Naive B cell (primary cell): Measurements from ENCODE around the gene DACH1. TPM values are rescaled to one million over a fixed set of nuclear protein-coding genes. Genes with fewer than 3 reads are reported as not detected.

Experiments
- ATAC-seq, 2 donors: fragments of 150-1000 bp; cut with Tn5 transposase; 2 replicates each; pipeline ENCODE4 v1.10.0; 2021; ENCODE audit warnings: low read depth in 2 of 2, mild to moderate bottlenecking in 2 of 2, moderate library complexity in 2 of 2
- DNase-seq: peaks from one replicate; pipeline ENCODE4 v3.0.0; 2022
- H3K27ac Mint-ChIP-seq, 6 donors: one replicate each; pipeline ENCODE4 v1.8.0; 2020 to 2022; ENCODE audit warnings: mild to moderate bottlenecking in 6 of 6, mixed read lengths in 6 of 6, moderate library complexity in 5 of 6, inconsistent platforms in 2 of 6
- H3K27me3 Mint-ChIP-seq, 3 donors: one replicate each; pipeline ENCODE4 v1.8.0; 2021 to 2022; ENCODE audit warnings: mixed read lengths in 3 of 3, mild to moderate bottlenecking in 1 of 3
- H3K36me3 Mint-ChIP-seq, 2 donors: one replicate each; pipeline ENCODE4 v1.8.0; 2020 to 2022; ENCODE audit warnings: mixed read lengths in 2 of 2, inconsistent platforms in 1 of 2, mild to moderate bottlenecking in 1 of 2
- H3K4me1 Mint-ChIP-seq, 3 donors: one replicate each; pipeline ENCODE4 v1.8.0; 2020 to 2022; ENCODE audit warnings: mixed read lengths in 3 of 3, inconsistent platforms in 1 of 3, mild to moderate bottlenecking in 1 of 3, moderate library complexity in 1 of 3
- H3K4me3 Mint-ChIP-seq, 8 donors: one replicate each; pipeline ENCODE4 v1.8.0; 2020 to 2022; ENCODE audit warnings: mild to moderate bottlenecking in 8 of 8, mixed read lengths in 8 of 8, moderate library complexity in 8 of 8, inconsistent platforms in 2 of 8
- H3K9me3 Mint-ChIP-seq, 7 donors: one replicate each; pipeline ENCODE4 v1.8.0; 2020 to 2022; ENCODE audit warnings: mixed read lengths in 7 of 7, mild to moderate bottlenecking in 5 of 7, inconsistent platforms in 2 of 7, moderate library complexity in 1 of 7
- polyA plus RNA-seq, 6 donors: library from polyadenylated mRNA; unstranded; fragments of 300-500 nt; fragmentation: Illumina TruSeq; gene quantifications; one replicate each; pipeline ENCODE4 v1.2.3, GENCODE V29; 2021; ENCODE audit warnings: low read depth in 6 of 6

The DACH1 gene
- polyA plus RNA-seq, 6 donors from 2014 or later: not detected

DNA sequence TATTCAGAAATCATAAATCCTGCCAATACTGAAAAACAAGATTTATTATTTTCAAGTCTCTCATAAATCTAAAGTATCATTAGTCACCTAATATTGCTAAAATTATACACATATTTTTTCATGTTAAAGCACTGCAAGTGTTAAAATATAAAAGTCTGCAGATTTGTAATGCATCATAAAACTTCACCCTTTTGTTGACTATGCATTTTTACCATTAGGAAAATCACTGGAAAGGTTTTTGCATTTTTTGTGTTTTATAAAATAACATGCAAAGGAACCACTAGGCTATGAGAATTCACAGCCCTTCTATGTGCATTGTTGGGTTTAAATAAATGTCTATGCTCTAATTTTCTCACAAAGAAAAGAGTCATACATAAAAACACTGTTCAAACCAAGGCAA, 407.3 kb downstream of the DACH1 start:
- Mint-ChIP-seq H3K36me3 (no peaks in the 10 kb centered on the region), H3K4me3 (no peak overlapping the region), H3K9me3 (no peaks in the 10 kb centered on the region), H3K27ac (no peak overlapping the region), H3K27me3 (no peaks in the 10 kb centered on the region), H3K4me1 (no peaks in the 10 kb centered on the region)
- no peak for ATAC-seq
- DNase-seq: no peak

DNA sequence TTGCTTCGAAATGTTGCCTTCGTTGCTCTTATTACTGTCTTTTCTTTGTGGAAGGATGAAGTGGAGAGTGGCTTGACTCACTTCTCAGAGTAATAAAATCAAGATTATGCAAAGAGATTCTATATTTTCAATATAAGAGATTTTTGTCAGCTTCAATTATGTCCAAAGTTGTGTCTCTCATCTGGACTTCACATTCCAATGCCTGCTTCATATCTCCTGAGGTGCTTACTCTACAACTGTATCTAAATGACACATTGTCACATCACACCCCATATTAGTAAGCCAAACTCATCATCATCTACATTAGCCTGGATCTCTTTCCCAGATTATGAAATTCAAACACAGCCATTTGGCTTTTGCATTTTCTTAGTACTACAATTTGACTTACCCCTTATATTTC, 409.4 kb downstream of the DACH1 start:
- ATAC-seq: no peak
- Mint-ChIP-seq H3K9me3 (no peaks in the 10 kb centered on the region), H3K27me3 (no peaks in the 10 kb centered on the region), H3K4me3 (no peak overlapping the region), H3K4me1 (no peaks in the 10 kb centered on the region), H3K27ac (no peak overlapping the region), H3K36me3 (no peaks in the 10 kb centered on the region)
- no peak for DNase-seq

DNA sequence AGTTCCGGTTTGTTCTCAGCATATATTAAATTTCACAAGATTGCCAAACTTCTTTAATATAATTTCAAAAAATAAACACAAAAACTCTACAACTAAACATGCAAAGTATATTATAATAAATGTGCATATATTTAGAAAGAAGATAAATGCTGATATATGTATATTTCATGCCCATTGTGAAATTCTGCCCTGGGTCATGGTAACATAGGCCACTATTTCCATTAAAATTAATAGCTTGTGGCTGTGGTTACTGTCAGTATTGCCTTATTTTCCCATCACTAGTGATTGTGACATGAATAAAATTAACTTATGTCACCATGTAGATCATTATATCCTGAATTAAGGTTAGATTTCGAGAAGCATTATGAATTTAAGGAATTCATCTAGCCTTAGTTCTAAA, 410.9 kb downstream of the DACH1 start:
- Mint-ChIP-seq H3K27me3 (no peaks in the 10 kb centered on the region), H3K36me3 (no peaks in the 10 kb centered on the region), H3K4me1 (no peaks in the 10 kb centered on the region), H3K9me3 (no peaks in the 10 kb centered on the region), H3K27ac (no peak overlapping the region), H3K4me3 (no peak overlapping the region)
- DNase-seq (no peak), ATAC-seq (no peak)

DNA sequence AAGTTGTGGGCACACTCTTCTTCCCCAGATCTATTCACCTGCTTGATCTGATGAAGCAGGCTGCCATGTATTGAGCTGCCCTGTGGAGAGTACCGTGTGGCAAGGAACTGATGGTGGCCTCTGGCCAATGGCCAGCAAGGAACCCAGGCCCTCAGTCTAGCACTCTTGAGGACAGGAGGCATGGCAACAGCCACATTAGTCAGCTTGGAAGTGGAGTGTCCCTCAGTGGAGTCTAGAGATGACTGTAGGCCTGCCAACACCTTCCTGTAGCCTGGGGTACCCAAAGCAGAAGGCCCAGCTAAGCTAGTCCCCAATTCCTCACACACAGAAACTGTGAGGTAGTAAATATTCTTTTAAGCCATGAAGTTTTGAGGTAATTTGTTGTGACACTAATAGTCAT, 412.5 kb downstream of the DACH1 start:
- Mint-ChIP-seq H3K9me3 (no peaks in the 10 kb centered on the region), H3K4me3 (no peak overlapping the region), H3K27ac (no peak overlapping the region), H3K4me1 (no peaks in the 10 kb centered on the region), H3K27me3 (no peaks in the 10 kb centered on the region), H3K36me3 (no peaks in the 10 kb centered on the region)
- no peak for ATAC-seq
- DNase-seq: no peak

DNA sequence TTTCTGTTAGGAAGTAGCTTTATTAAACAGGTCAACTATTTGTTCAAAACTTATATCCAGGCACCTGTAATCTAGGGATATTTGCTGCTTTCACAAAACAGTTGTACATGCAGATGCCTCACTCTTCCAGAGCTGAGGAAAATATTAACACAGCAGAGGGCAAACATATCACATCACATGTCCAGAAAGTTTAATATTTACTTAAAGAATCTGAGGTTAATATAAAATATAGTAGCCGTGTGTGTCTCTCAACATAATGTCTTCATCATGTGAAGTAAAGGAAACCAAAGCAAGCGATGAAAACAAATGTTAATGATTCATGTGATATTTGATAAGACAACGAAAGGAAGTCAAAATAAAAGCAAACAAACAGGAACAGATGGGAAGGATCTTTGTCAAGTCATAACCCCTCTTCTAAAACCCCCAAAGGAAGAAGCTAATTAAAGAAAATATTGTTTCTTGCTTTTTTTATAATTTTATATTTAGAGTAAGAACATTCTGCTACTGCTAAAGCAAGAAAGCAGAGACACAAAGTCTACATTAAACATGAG, 418.8 kb downstream of the DACH1 start:
- DNase-seq (no peak), ATAC-seq (no peak)
- no peaks in the 10 kb centered on the region for H3K27me3 Mint-ChIP-seq
- no peak overlapping the region for H3K27ac Mint-ChIP-seq
- no peaks in the 10 kb centered on the region for H3K9me3 Mint-ChIP-seq
- no peak overlapping the region for H3K4me3 Mint-ChIP-seq
- H3K4me1 Mint-ChIP-seq: no peaks in the 10 kb centered on the region
- no peaks in the 10 kb centered on the region for H3K36me3 Mint-ChIP-seq

DNA sequence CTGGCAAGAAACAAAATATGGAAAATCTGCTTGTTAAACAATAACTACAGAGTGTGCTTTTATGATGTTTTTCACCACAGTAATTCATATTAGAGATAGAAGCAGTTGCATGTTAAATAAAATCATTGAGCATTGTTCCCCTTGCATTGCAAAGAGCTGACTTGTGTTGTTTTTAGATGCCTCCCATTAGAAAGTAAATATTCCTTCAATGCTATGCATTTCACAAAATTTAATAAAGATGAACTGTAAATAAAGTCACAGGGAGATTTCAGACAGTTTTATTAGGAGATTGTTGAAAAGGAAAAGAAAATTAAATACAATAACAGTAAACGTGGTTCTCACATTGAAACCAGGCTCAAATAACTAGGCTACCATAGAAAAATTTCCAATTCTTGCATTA, 429.3 kb downstream of the DACH1 start:
- Mint-ChIP-seq H3K4me3 (no peak overlapping the region), H3K4me1 (no peaks in the 10 kb centered on the region)

DNA sequence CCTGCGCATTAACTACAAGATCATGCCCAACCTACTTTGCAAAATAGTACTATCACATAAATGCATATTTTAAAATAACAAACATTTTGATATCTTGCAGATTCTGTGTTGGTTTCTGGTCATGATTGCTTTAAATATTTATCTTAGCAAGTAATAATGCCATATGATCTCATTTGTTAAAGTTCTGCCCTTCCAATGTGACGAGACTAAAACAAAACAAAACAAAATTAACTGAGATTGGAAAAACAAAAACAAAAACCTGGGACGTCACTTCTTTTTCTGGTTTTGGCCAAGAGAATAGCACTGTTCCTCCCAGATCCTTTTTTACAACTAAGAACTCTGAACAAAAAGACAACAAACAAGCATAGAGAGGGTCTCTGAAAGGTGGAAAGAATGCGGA, 436.3 kb downstream of the DACH1 start:
- Mint-ChIP-seq H3K27me3 (no peaks in the 10 kb centered on the region), H3K4me3 (no peak overlapping the region), H3K9me3 (peaks cover 0 to 12% (median 0%) of the 10 kb centered on the region in 7 donors), H3K4me1 (no peaks in the 10 kb centered on the region), H3K27ac (no peak overlapping the region), H3K36me3 (no peaks in the 10 kb centered on the region)
- ATAC-seq (no peak), DNase-seq (no peak)

More for the DNA sequence above, 429.3 kb downstream of the DACH1 start:
- Mint-ChIP-seq H3K27ac (no peak overlapping the region), H3K36me3 (no peaks in the 10 kb centered on the region), H3K27me3 (no peaks in the 10 kb centered on the region), H3K9me3 (no peaks in the 10 kb centered on the region)
- ATAC-seq: no peak
- no peak for DNase-seq

DNA sequence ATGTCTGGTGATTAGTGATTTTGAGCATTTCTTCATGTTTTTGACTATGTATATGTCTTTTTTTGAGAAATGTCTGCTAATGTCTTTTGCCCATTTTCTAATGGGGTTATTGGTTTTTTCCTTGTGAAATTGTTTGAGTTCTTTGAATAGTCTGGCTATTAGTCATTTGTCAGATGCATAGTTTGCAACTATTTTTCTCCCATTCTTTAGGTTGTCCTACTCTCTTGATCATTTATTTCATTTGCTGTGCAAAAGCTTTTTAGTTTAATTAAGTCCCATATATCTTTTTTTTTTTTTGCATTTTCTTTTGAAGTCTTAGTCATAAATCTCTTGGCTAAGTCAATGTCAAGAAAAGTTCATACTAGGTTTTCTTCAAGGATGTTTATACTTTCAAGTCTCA, 449.8 kb downstream of the DACH1 start:
- Mint-ChIP-seq H3K4me1 (no peaks in the 10 kb centered on the region), H3K36me3 (no peaks in the 10 kb centered on the region), H3K27me3 (no peaks in the 10 kb centered on the region), H3K27ac (no peak overlapping the region), H3K4me3 (no peak overlapping the region), H3K9me3 (peaks cover 0 to 21% (median 6%) of the 10 kb centered on the region in 7 donors)
- DNase-seq (no peak), ATAC-seq (no peak)

DNA sequence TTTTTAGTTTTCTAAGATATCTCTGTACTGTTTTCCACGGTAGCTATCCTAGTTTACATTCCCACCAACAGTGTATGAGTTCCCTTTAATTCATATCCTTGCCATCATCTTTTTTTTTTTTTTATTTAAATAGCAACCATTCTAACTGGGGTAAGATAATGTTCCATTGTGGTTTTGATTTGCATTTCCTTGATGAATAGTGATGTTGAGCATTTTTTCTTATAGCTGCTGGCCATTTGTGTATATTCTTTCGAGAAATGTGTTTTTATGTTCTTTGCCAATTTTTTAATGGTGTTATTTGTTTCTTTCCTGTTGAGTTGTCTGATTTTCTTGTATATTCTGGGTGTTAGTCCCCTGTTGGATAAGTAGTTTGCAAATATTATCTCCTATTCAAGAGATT, 454.8 kb downstream of the DACH1 start:
- DNase-seq: no peak
- H3K27me3 Mint-ChIP-seq: no peaks in the 10 kb centered on the region

DNA sequence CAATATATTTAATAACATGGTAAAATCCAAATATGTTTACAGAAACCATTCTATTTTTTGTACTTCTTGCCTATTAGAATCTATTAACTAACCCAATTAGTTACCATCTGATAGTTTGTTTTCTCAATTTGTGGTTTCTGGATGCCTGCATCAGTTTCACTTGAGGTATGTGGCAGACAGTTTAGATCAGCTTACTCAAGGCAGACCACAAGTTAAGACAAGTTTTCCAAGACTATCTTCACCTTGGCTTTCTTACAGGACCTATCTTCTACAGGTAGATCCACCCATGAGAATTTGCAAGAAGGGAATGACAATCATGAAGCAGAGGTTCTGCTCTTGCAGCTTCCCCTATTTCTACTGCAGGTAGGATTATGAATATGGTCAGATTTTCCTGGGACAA, 458.6 kb downstream of the DACH1 start:
- no peaks in the 10 kb centered on the region for H3K4me1 Mint-ChIP-seq
- H3K27ac Mint-ChIP-seq: no peak overlapping the region
- no peaks in the 10 kb centered on the region for H3K36me3 Mint-ChIP-seq
- DNase-seq: no peak
- no peak for ATAC-seq
- no peaks in the 10 kb centered on the region for H3K27me3 Mint-ChIP-seq
- no peak overlapping the region for H3K4me3 Mint-ChIP-seq
- H3K9me3 Mint-ChIP-seq: peaks cover 0 to 5% (median 0%) of the 10 kb centered on the region in 7 donors

More for the DNA sequence above, 454.8 kb downstream of the DACH1 start:
- no peaks in the 10 kb centered on the region for H3K36me3 Mint-ChIP-seq
- H3K27ac Mint-ChIP-seq: no peak overlapping the region
- peaks cover 0 to 3% (median 0%) of the 10 kb centered on the region in 7 donors for H3K9me3 Mint-ChIP-seq
- no peaks in the 10 kb centered on the region for H3K4me1 Mint-ChIP-seq
- ATAC-seq: no peak
- H3K4me3 Mint-ChIP-seq: no peak overlapping the region

DNA sequence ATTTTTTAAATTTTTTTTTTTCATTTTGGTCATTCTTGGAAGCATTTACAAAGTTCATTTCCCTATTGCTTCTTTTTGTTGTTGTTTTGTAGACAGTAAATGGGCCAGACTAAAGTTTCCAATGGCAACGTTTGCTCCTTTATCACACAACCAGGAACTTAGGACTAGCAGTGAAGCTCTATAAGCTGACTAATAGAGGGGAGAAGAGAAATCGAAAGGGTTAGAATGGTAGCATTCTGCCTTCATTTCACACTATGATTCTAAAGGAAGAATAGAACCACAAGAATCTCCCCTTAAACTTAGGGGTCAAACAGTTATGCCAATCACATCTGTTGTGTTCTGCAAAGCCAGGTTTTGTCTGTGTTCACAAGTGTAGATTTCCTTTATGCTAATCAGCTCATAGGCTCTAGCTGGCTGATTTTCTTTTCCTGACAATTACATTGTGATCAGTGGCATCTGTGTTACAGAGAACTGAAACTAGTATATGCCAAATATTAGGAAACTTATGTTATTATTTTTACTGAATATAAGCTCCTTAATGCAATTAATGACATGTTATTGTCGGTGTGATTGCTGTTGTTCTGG, 467.3 kb downstream of the DACH1 start:
- Mint-ChIP-seq H3K9me3 (peaks cover 0 to 5% (median 0%) of the 10 kb centered on the region in 7 donors), H3K4me1 (no peaks in the 10 kb centered on the region), H3K36me3 (no peaks in the 10 kb centered on the region), H3K27ac (no peak overlapping the region), H3K4me3 (no peak overlapping the region), H3K27me3 (no peaks in the 10 kb centered on the region)
- DNase-seq: no peak
- ATAC-seq: no peak

DNA sequence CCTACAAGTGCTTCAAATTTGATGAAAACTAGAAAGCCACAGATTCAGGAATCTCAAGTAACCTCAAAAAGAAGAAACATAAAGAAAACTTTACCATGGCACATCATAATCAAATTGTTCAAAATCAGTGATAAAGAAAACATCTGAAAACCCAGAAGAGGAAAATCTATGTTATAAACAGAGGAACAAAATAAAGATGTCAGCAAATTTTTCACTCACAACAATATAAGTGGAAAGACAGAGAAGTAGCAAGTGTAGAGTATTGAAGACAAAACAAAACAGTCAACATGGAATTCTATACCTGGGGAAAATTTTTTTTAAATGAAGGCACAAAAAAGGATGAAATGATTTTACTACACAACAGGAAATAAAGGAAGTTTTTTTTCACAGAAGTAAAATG, 470.9 kb downstream of the DACH1 start:
- no peak for ATAC-seq
- Mint-ChIP-seq H3K27ac (no peak overlapping the region), H3K4me3 (no peak overlapping the region), H3K27me3 (no peaks in the 10 kb centered on the region), H3K4me1 (no peaks in the 10 kb centered on the region), H3K36me3 (no peaks in the 10 kb centered on the region), H3K9me3 (peaks cover 0 to 2% (median 0%) of the 10 kb centered on the region in 7 donors)
- no peak for DNase-seq

DNA sequence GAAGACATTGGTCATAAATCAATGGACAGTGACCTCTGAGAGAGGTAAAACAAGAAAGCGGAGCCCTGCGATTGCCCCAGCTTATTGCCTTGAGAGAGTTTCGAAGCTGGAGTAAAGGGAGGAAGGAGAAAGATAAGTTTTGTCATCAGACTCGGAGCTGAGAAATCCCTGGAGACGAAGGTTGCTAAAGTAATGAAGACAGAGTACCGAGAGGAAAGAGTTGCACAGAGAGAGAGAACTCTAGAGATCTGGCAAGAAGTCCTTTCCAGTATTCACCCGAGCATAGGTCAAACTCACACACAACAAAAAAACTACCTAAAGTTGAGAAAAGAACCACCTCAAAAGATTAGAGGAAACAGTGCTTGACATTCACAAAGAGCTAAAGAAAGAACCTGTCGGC, 472.0 kb downstream of the DACH1 start:
- H3K36me3 Mint-ChIP-seq: no peaks in the 10 kb centered on the region
- H3K4me1 Mint-ChIP-seq: no peaks in the 10 kb centered on the region
- H3K27me3 Mint-ChIP-seq: no peaks in the 10 kb centered on the region
- no peak overlapping the region for H3K4me3 Mint-ChIP-seq
- DNase-seq (no peak), ATAC-seq (no peak)
- peaks cover 0 to 10% (median 3%) of the 10 kb centered on the region in 7 donors for H3K9me3 Mint-ChIP-seq
- H3K27ac Mint-ChIP-seq: no peak overlapping the region

DNA sequence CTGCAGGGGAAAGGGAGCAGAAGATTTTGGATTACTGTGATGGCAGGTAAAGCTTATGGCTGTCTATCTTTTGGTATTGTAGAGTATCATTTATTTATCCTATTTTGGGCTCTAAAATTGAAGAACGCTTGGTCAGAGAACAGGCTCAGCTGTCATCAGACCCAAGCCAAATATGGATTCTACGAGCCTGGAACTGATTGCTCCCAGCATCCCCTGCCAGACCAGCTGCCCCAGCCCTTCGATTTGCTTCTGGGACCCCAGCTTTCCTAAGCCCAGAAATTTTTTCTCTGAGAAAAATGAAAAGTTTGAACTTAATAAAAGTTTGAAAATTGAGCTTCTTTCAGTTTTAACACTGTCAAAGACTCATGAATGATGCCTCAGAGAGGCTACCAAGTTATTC, 472.8 kb downstream of the DACH1 start:
- no peak overlapping the region for H3K4me3 Mint-ChIP-seq
- no peak overlapping the region for H3K27ac Mint-ChIP-seq
- DNase-seq (no peak), ATAC-seq (no peak)
- H3K27me3 Mint-ChIP-seq: no peaks in the 10 kb centered on the region
- H3K9me3 Mint-ChIP-seq: peaks cover 0 to 10% (median 3%) of the 10 kb centered on the region in 7 donors
- no peaks in the 10 kb centered on the region for H3K4me1 Mint-ChIP-seq
- no peaks in the 10 kb centered on the region for H3K36me3 Mint-ChIP-seq
